H1 (cell line): ENCODE results near the gene CDK9. TPM values are rescaled to one million over a fixed set of nuclear protein-coding genes. Genes with fewer than 3 reads are reported as not detected.
A peak's percentile ranks its signal among the peaks of the same experiment; 100 is the strongest.

ENCODE experiments used
- CTCF ChIA-PET: fragments of 300-600 bp; sonication (Branson Sonifier 250); formaldehyde crosslinking; loops from one replicate; lab custom pipeline; 2021; ENCODE audit not compliant: partially characterized antibody; lab: Charles Lee
- POLR2A ChIA-PET: fragments of 300-600 bp; sonication (Branson Sonifier 250); formaldehyde crosslinking; loops from one replicate; lab custom pipeline; 2021; ENCODE audit warnings: inconsistent platforms; ENCODE audit not compliant: partially characterized antibody; lab: Charles Lee
- DNase-seq, 2 experiments: peaks; one replicate each; pipeline versions ENCODE4 v3.0.0 to v3.0.0-alpha.2; 2010 to 2022; ENCODE audit warnings: low spot score in 2 of 2, low read depth in 1 of 2, mixed read lengths in 1 of 2
- FAIRE-seq: peaks from 2 replicates; lab custom pipeline; 2011; peaks lifted over from hg19 to GRCh38; lab: Jason Lieb, UNC
- H2AFZ ChIP-seq: 2 replicates; pipeline ENCODE4 v1.8.1; 2012; ENCODE audit warnings: low read length, inconsistent platforms
- H2AK5ac ChIP-seq: 2 replicates; pipeline ENCODE4 v1.6.1; 2013; ENCODE audit warnings: low read depth, low read length
- H2BK120ac ChIP-seq: replicated peaks from 2 replicates; pipeline ENCODE3; 2013; ENCODE audit warnings: low read depth, low read length, inconsistent platforms
- H2BK12ac ChIP-seq: 2 replicates; pipeline ENCODE4 v1.6.1; 2013; ENCODE audit warnings: low read depth, low read length
- H2BK15ac ChIP-seq: 2 replicates; pipeline ENCODE4 v1.6.1; 2013; ENCODE audit warnings: low read length
- H2BK20ac ChIP-seq: 2 replicates; pipeline ENCODE4 v1.6.1; 2013; ENCODE audit warnings: low read length
- H2BK5ac ChIP-seq: 2 replicates; pipeline ENCODE4 v1.6.1; 2013; ENCODE audit warnings: low read depth, low read length
- H3K14ac ChIP-seq: 2 replicates; pipeline ENCODE4 v1.6.1; 2013; ENCODE audit warnings: inconsistent platforms; ENCODE audit not compliant: insufficient read length
- H3K18ac ChIP-seq: 2 replicates; pipeline ENCODE4 v1.6.1; 2013; ENCODE audit warnings: low read length; ENCODE audit errors: extremely low read depth
- H3K23ac ChIP-seq: 2 replicates; pipeline ENCODE4 v1.6.1; 2013; ENCODE audit warnings: inconsistent platforms; ENCODE audit not compliant: insufficient read length
- H3K23me2 ChIP-seq: 2 replicates; pipeline ENCODE4 v1.6.1; 2013; ENCODE audit warnings: low read depth, low read length
- H3K27ac ChIP-seq: 2 replicates; pipeline ENCODE4 v1.6.1; 2011; ENCODE audit warnings: low read depth, low read length, inconsistent platforms
- H3K27me3 ChIP-seq, 4 experiments: replicated peaks in 1 of 4; 1 replicate in 1 of 4; 2 replicates in 3 of 4; pipeline versions ENCODE4 v1.6.1 to v1.8.1; 2011 to 2013; ENCODE audit warnings: low read length in 3 of 4, mild to moderate bottlenecking in 3 of 4, inconsistent platforms in 2 of 4, mixed read lengths in 2 of 4, moderate library complexity in 1 of 4; ENCODE audit not compliant: control insufficient read depth in 3 of 4, insufficient read depth in 3 of 4; ENCODE audit errors: extremely low read depth in 1 of 4
- H3K36me3 ChIP-seq, 4 experiments: 2 replicates each; pipeline versions ENCODE4 v1.6.1 to v1.8.1; 2011 to 2013; ENCODE audit warnings: mild to moderate bottlenecking in 4 of 4, low read length in 3 of 4, moderate library complexity in 2 of 4, control low read depth in 1 of 4, inconsistent platforms in 1 of 4; ENCODE audit not compliant: insufficient read depth in 4 of 4, control insufficient read depth in 2 of 4
- H3K4ac ChIP-seq: replicated peaks from 2 replicates; pipeline ENCODE3; 2013; ENCODE audit warnings: low read length, low read depth, mixed read lengths, inconsistent platforms; ENCODE audit not compliant: insufficient read length
- H3K4me1 ChIP-seq, 4 experiments: replicated peaks in 1 of 4; 1 replicate in 1 of 4; 2 replicates in 3 of 4; pipeline versions ENCODE4 v1.6.1 to v1.8.1; 2011 to 2013; ENCODE audit warnings: low read length in 3 of 4, inconsistent platforms in 2 of 4, mixed read lengths in 1 of 4; ENCODE audit not compliant: insufficient read depth in 4 of 4, control insufficient read depth in 3 of 4
- H3K4me2 ChIP-seq, 2 experiments: 2 replicates each; pipeline versions ENCODE4 v1.6.1 to v1.8.1; 2011 to 2013; ENCODE audit warnings: low read depth in 2 of 2, low read length in 2 of 2, control low read depth in 1 of 2, inconsistent platforms in 1 of 2, mild to moderate bottlenecking in 1 of 2; ENCODE audit not compliant: insufficient read depth in 1 of 2
- H3K4me3 ChIP-seq, 4 experiments: fragments of 200-600, 300-600 bp in 1 of 4; sonication (generic), shearing (Covaris generic), sonication (Bioruptor Twin) in 1 of 4; 2 replicates each; pipeline versions ENCODE4 v1.5.1 to v1.8.1; 2011 to 2016; ENCODE audit warnings: low read length in 4 of 4, low read depth in 3 of 4, control low read depth in 2 of 4, inconsistent platforms in 2 of 4, mild to moderate bottlenecking in 2 of 4, mixed read lengths in 1 of 4, moderate library complexity in 1 of 4; ENCODE audit not compliant: insufficient read depth in 2 of 4; ENCODE audit errors: extremely low read depth in 1 of 4
- H3K56ac ChIP-seq: replicated peaks from 2 replicates; pipeline ENCODE3; 2013; ENCODE audit warnings: low read depth, mild to moderate bottlenecking, mixed read lengths, low read length, inconsistent platforms; ENCODE audit not compliant: insufficient read length
- H3K79me1 ChIP-seq: 2 replicates; pipeline ENCODE4 v1.6.1; 2013; ENCODE audit warnings: low read depth, low read length, control low read depth
- H3K79me2 ChIP-seq, 2 experiments: 2 replicates each; pipeline versions ENCODE4 v1.6.1 to v1.8.1; 2012 to 2013; ENCODE audit warnings: low read length in 2 of 2, mild to moderate bottlenecking in 2 of 2, inconsistent platforms in 1 of 2; ENCODE audit not compliant: insufficient read depth in 2 of 2, control insufficient read depth in 1 of 2
- H3K9ac ChIP-seq, 4 experiments: replicated peaks in 1 of 4; 1 replicate in 1 of 4; 2 replicates in 3 of 4; pipeline versions ENCODE4 v1.6.1 to v1.8.1; 2011 to 2013; ENCODE audit warnings: low read depth in 3 of 4, low read length in 3 of 4, control low read depth in 2 of 4, mild to moderate bottlenecking in 2 of 4, moderate library complexity in 2 of 4, inconsistent platforms in 1 of 4; ENCODE audit errors: extremely low read depth in 1 of 4
- H3K9me3 ChIP-seq, 2 experiments: 2 replicates each; pipeline versions ENCODE4 v1.6.1 to v1.8.1; 2012 to 2013; ENCODE audit warnings: mild to moderate bottlenecking in 2 of 2, moderate library complexity in 2 of 2, control low read depth in 1 of 2, inconsistent platforms in 1 of 2, low read depth in 1 of 2, low read length in 1 of 2, mixed read lengths in 1 of 2; ENCODE audit not compliant: insufficient read depth in 2 of 2
- H4K20me1 ChIP-seq, 2 experiments: replicated peaks in 1 of 2; 2 replicates each; pipeline versions ENCODE3 to v1.8.1; 2011 to 2013; ENCODE audit warnings: inconsistent platforms in 2 of 2, low read length in 2 of 2, mild to moderate bottlenecking in 1 of 2; ENCODE audit not compliant: insufficient read depth in 2 of 2, control insufficient read depth in 1 of 2
- H4K5ac ChIP-seq: 2 replicates; pipeline ENCODE4 v1.6.1; 2013; ENCODE audit warnings: low read length, low read depth, mixed read lengths, inconsistent platforms; ENCODE audit not compliant: insufficient read length
- H4K8ac ChIP-seq: 2 replicates; pipeline ENCODE4 v1.8.0; 2013; ENCODE audit warnings: mild to moderate bottlenecking, moderate library complexity, low read length, inconsistent platforms; ENCODE audit not compliant: insufficient read depth; ENCODE audit errors: extremely low read depth
- H4K91ac ChIP-seq: replicated peaks from 2 replicates; pipeline ENCODE3; 2013; ENCODE audit warnings: low read length, mixed read lengths, inconsistent platforms; ENCODE audit not compliant: insufficient read length
- ATF2 ChIP-seq: IDR thresholded peaks from 2 replicates; pipeline ENCODE4 v1.6.1; 2012; ENCODE audit warnings: low read length, inconsistent platforms
- E2F6 ChIP-seq: IDR thresholded peaks from 2 replicates; pipeline ENCODE4 v1.6.1; 2012; ENCODE audit warnings: inconsistent platforms
- POLR2A ChIP-seq, 2 experiments: IDR thresholded peaks; 1 replicate in 1 of 2; 2 replicates in 1 of 2; pipeline ENCODE4 v1.6.1; 2011; ENCODE audit warnings: low read depth in 2 of 2, low read length in 2 of 2, mild to moderate bottlenecking in 2 of 2; ENCODE audit errors: control extremely low read depth in 1 of 2
- WGBS, 2 experiments: shearing (Covaris generic) in 1 of 2; methylation state at CpG; one replicate each; pipeline versions ENCODE4 v1.1.6 to v1.1.7; 2013 to 2015; ENCODE audit warnings: low lambda C conversion rate in 2 of 2, mixed read lengths in 2 of 2, inconsistent platforms in 1 of 2, low coverage in 1 of 2, missing lambda C conversion rate in 1 of 2; ENCODE audit not compliant: insufficient replicate concordance in 2 of 2, insufficient coverage in 1 of 2, insufficient read length in 1 of 2; ENCODE audit errors: extremely low coverage in 1 of 2, missing lambda C conversion rate in 1 of 2; 5-methylcytosine and 5-hydroxymethylcytosine counted together
- polyA plus RNA-seq, 7 experiments: library from polyadenylated mRNA; depleted of rRNA in 3 of 7; stranded (reverse) in 5 of 7; unstranded in 2 of 7; fragments of >200 nt in 5 of 7; fragments of 200-250 nt in 2 of 7; gene quantifications; 1 replicate in 5 of 7; 2 replicates in 1 of 7; 4 replicates in 1 of 7; pipeline versions ENCODE4 v1.2.1 to v1.2.3, GENCODE V29; 2011 to 2013; ENCODE audit warnings: missing spikeins in 2 of 7, mixed read lengths in 2 of 7
- total RNA-seq: library from RNA; stranded (reverse); fragmentation: NEBNext Ultra II Directional; extraction: Animal tissue kit (Norgen Biotek cat#: 25700); gene quantifications from 2 replicates; pipeline ENCODE4 v1.2.1, GENCODE V29; 2021

Gene CDK9
- total and polyA plus RNA-seq, 2 of the 8 experiments (the other 6 are each of a cell fraction or from before 2014, with no cell fraction given), result 69.1 to 87.5 TPM

GRCh38 chr9:127753622-127754021, 32.2 kb upstream of the CDK9 start:
- Histone ChIP-seq H2BK12ac (0 out of 2 replicates have a peak overlapping the region, but pooled peaks have one; percentile 27), H2AFZ (no peak overlapping the region), H2BK15ac (no peak overlapping the region), H3K18ac (no peak overlapping the region), H2BK20ac (no peak overlapping the region), H3K4me2 (peak overlapping the region in 1 of 2 experiments; percentile 98; a peak in 2 of 4 replicates), H2AK5ac (no peak overlapping the region), H3K56ac (no peak overlapping the region), H3K14ac (no peak overlapping the region), H3K4ac (no peak overlapping the region), H3K36me3 (no peaks in the 10 kb centered on the region; a peak in 2 of 8 replicates), H3K79me2 (no peaks in the 10 kb centered on the region)
- FAIRE-seq, result no peak
- POLR2A ChIA-PET, result interaction anchor here (0.7 to 2.4 kb wide), 6 partner anchors 9 to 50 kb away, joined by 3 to 12 read pairs (median 4); partner anchors contain the start of gene CDK9
- CTCF ChIA-PET, result interaction anchor here (1.2 to 2.2 kb wide), 4 partner anchors 9 to 35 kb away, joined by 3 to 11 read pairs (median 6); no protein-coding TSS in a partner anchor
- 69% methylated on average over 7 of the region's 8 CpGs; no CpG with 5 or more reads in 1 of the 2 experiments for WGBS, 2 experiments
- TF ChIP-seq POLR2A (IDR thresholded peaks at IDR 0.05; ENCODE audit: control extremely low read depth in 1 of 2, low read depth in 2 of 2, low read length in 2 of 2) (0 out of 3 replicates have a peak, but pooled peaks of 1 of the 2 experiments have one; percentile 4), E2F6 (no peak), ATF2 (no peak)
- TF ChIP-seq, all 59 proteins: peak for 1
- Histone ChIP-seq H3K9ac (no peak overlapping the region), H3K79me1 (no peaks in the 10 kb centered on the region), H3K27ac (no peak overlapping the region), H3K27me3 (peaks cover 0 to 16% (median 8%) of the 10 kb centered on the region in 4 experiments; a peak in 6 of 7 replicates), H4K20me1 (peaks cover 5 to 21% of the 10 kb centered on the region in 2 experiments), H3K4me1 (peaks cover 0 to 4% (median 1%) of the 10 kb centered on the region in 4 experiments; a peak in 4 of 7 replicates), H2BK120ac (no peak overlapping the region), H4K8ac (no peak overlapping the region), H2BK5ac (no peak overlapping the region), H3K4me3 (peak overlapping the region in 2 of 4 experiments; percentile 74 to 79; a peak in 1 of 8 replicates), H3K23me2 (peaks cover 13% of the 10 kb centered on the region; the same call in 1 of the 2 replicates), H3K9me3 (no peaks in the 10 kb centered on the region), H4K5ac (no peak overlapping the region), H4K91ac (no peak overlapping the region), H3K23ac (no peak overlapping the region)
- no peak for DNase-seq
